Stimulated activated CD8-positive, alpha-beta memory T cell treated with anti-CD3 and anti-CD28 coated beads, Interleukin-7, amount 100 ng/mL, for 24 hours (primary cell): ENCODE data around the gene SYNDIG1L.
A peak's percentile ranks its signal among the peaks of the same experiment; 100 is the strongest.

Experiments used
- DNase-seq: peaks from one replicate; pipeline ENCODE4 v3.0.0-alpha.2; 2020; ENCODE audit warnings: low read depth

SYNDIG1L gene

GRCh38 chr14:74429221-74429691 is 3.2 kb upstream of the SYNDIG1L start:
- no peak for DNase-seq

- DNase-seq = no peak
These were observed 1.6 kb upstream of the SYNDIG1L start for GRCh38 chr14:74427651-74428050.

GRCh38 chr14:74425525-74426201 is 347 bp downstream of the SYNDIG1L start:
- DNase-seq = peak; percentile 27

- DNase-seq = no peak
These were observed 1.4 kb downstream of the SYNDIG1L start for GRCh38 chr14:74424606-74425005.

- DNase-seq = no peak
These were observed 2.8 kb downstream of the SYNDIG1L start for GRCh38 chr14:74423246-74423645.

- DNase-seq = no peak
These were observed 4.0 kb downstream of the SYNDIG1L start for GRCh38 chr14:74421981-74422380.

- no peak for DNase-seq
These were observed 6.9 kb downstream of the SYNDIG1L start for GRCh38 chr14:74419086-74419485.

GRCh38 chr14:74418031-74418430 is 8.0 kb downstream of the SYNDIG1L start:
- no peak for DNase-seq

GRCh38 chr14:74417611-74418010 is 8.4 kb downstream of the SYNDIG1L start:
- no peak for DNase-seq

- DNase-seq = no peak
These were observed 8.8 kb downstream of the SYNDIG1L start for GRCh38 chr14:74417201-74417600.

GRCh38 chr14:74415115-74415437 is 10.9 kb downstream of the SYNDIG1L start:
- DNase-seq = no peak

- DNase-seq = no peak
These were observed 11.5 kb downstream of the SYNDIG1L start for GRCh38 chr14:74414403-74415114.

- no peak for DNase-seq
These were observed 12.4 kb downstream of the SYNDIG1L start for GRCh38 chr14:74413627-74414026.

- DNase-seq = no peak
These were observed 13.3 kb downstream of the SYNDIG1L start for GRCh38 chr14:74412753-74413152.

- DNase-seq = no peak
These were observed 14.3 kb downstream of the SYNDIG1L start for GRCh38 chr14:74411671-74412070.

- DNase-seq = no peak
These were observed 16.6 kb downstream of the SYNDIG1L start for GRCh38 chr14:74409441-74409840.

GRCh38 chr14:74408870-74409269 is 17.1 kb downstream of the SYNDIG1L start:
- DNase-seq = no peak

- no peak for DNase-seq
These were observed 18.2 kb downstream of the SYNDIG1L start for GRCh38 chr14:74407801-74408154.

GRCh38 chr14:74407021-74407800 is 18.8 kb downstream of the SYNDIG1L start:
- DNase-seq = no peak

- DNase-seq = no peak
These were observed 20.3 kb downstream of the SYNDIG1L start for GRCh38 chr14:74405663-74406062.

GRCh38 chr14:74404435-74404834 is 21.6 kb downstream of the SYNDIG1L start:
- DNase-seq = no peak

GRCh38 chr14:74403619-74404417 is 22.2 kb downstream of the SYNDIG1L start:
- DNase-seq = no peak
